HepG2 (cell line): ENCODE data around the gene OTOP3. TPM values are rescaled to one million over a fixed set of nuclear protein-coding genes. Genes with fewer than 3 reads are reported as not detected.

ENCODE experiments used
- CBX5 ChIP-seq: sonication (generic); formaldehyde crosslinking; IDR thresholded peaks from 2 replicates; pipeline ENCODE4 v1.4.0; 2020; ENCODE audit warnings: missing genetic modification reagents, borderline replicate concordance
- DR1 ChIP-seq: sonication (generic); formaldehyde crosslinking; IDR thresholded peaks from 2 replicates; pipeline ENCODE4 v1.8.0; 2021; ENCODE audit warnings: mild to moderate bottlenecking, missing genetic modification reagents, inconsistent platforms
- EED ChIP-seq: sonication (generic); formaldehyde crosslinking; IDR thresholded peaks from 2 replicates; pipeline ENCODE4 v1.5.0; 2020; ENCODE audit warnings: mild to moderate bottlenecking, missing genetic modification reagents
- FOSL1 ChIP-seq: sonication (generic); formaldehyde crosslinking; IDR thresholded peaks from 2 replicates; pipeline ENCODE4 v1.9.0; 2021; ENCODE audit warnings: missing genetic modification reagents, borderline replicate concordance
- HDAC6 ChIP-seq: fragments of 200-600 bp; sonication (generic); IDR thresholded peaks from 2 replicates; pipeline ENCODE4 v1.7.0; 2017; ENCODE audit warnings: mild to moderate bottlenecking, antibody characterized with exemption, low read length, low read depth
- KLF12 ChIP-seq: sonication (generic); formaldehyde crosslinking; IDR thresholded peaks from 2 replicates; pipeline ENCODE4 v1.4.0; 2020; ENCODE audit warnings: missing genetic modification reagents, borderline replicate concordance
- MTA3 ChIP-seq: sonication (generic); formaldehyde crosslinking; IDR thresholded peaks from 2 replicates; pipeline ENCODE4 v1.4.0; 2020; ENCODE audit warnings: missing genetic modification reagents
- RARA ChIP-seq: IDR thresholded peaks from 2 replicates; pipeline ENCODE4 v1.6.1; 2016; ENCODE audit warnings: missing genetic modification reagents, missing compliant biosample characterization
- SPEN ChIP-seq: sonication (generic); formaldehyde crosslinking; IDR thresholded peaks from 2 replicates; pipeline ENCODE4 v1.5.1; 2020; ENCODE audit warnings: low read depth, mild to moderate bottlenecking, missing genetic modification reagents
- YEATS4 ChIP-seq: sonication (generic); formaldehyde crosslinking; IDR thresholded peaks from 2 replicates; pipeline ENCODE4 v1.4.0; 2020; ENCODE audit warnings: missing genetic modification reagents, borderline replicate concordance
- ZFY ChIP-seq: sonication (generic); formaldehyde crosslinking; IDR thresholded peaks from 2 replicates; pipeline ENCODE4 v1.4.0; 2020; ENCODE audit warnings: missing genetic modification reagents
- ZNF232 ChIP-seq: sonication (generic); formaldehyde crosslinking; IDR thresholded peaks from 2 replicates; pipeline ENCODE4 v1.4.0; 2020; ENCODE audit warnings: missing genetic modification reagents, borderline replicate concordance
- ZNF589 ChIP-seq: sonication (generic); formaldehyde crosslinking; conservative IDR thresholded peaks from 2 replicates; pipeline ENCODE4 v1.8.0; 2022; ENCODE audit warnings: mild to moderate bottlenecking, moderate library complexity, missing genetic modification reagents
- ZNF777 ChIP-seq: sonication (generic); formaldehyde crosslinking; IDR thresholded peaks from 2 replicates; pipeline ENCODE4 v1.4.0; 2020; ENCODE audit warnings: missing genetic modification reagents
- ZSCAN12 ChIP-seq: sonication (generic); formaldehyde crosslinking; IDR thresholded peaks from 2 replicates; pipeline ENCODE4 v1.9.0; 2021; ENCODE audit warnings: mild to moderate bottlenecking, missing genetic modification reagents
- polyA plus RNA-seq, 8 experiments: library from polyadenylated mRNA; depleted of rRNA in 3 of 8; stranded (reverse) in 7 of 8; unstranded in 1 of 8; fragments of >200 nt; fragmentation: Illumina TruSeq in 4 of 8; extraction: Trizol in 4 of 8; gene quantifications; 2 replicates each; pipeline versions ENCODE4 v1.2.1 to v1.2.3, GENCODE V29; 2011 to 2016; ENCODE audit warnings: low read depth in 4 of 8, missing spikeins in 1 of 8, mixed read lengths in 1 of 8; ENCODE audit not compliant: insufficient read depth in 1 of 8
- total RNA-seq, 5 experiments: library from RNA; depleted of rRNA; stranded (reverse); fragments of >200 nt; fragmentation: Illumina TruSeq; extraction: Trizol; gene quantifications; 2 replicates each; pipeline ENCODE4 v1.2.3, GENCODE V29; 2016; ENCODE audit warnings: low read depth in 1 of 5
- TF ChIP-seq, protein P1 (sequence below): sonication (generic); formaldehyde crosslinking; IDR thresholded peaks from 2 replicates; pipeline ENCODE4 v1.5.1; 2020; ENCODE audit warnings: missing genetic modification reagents, mild to moderate bottlenecking, borderline replicate concordance
- TF ChIP-seq, protein P2 (sequence below): sonication (generic); formaldehyde crosslinking; IDR thresholded peaks from 2 replicates; pipeline ENCODE4 v1.9.0; 2022; ENCODE audit warnings: low read depth, missing genetic modification reagents
- TF ChIP-seq, protein P3 (sequence below): sonication (generic); formaldehyde crosslinking; conservative IDR thresholded peaks from 2 replicates; pipeline ENCODE4 v1.5.0; 2020; ENCODE audit warnings: missing genetic modification reagents
- TF ChIP-seq, protein P4 (sequence below): sonication (generic); formaldehyde crosslinking; IDR thresholded peaks from 2 replicates; pipeline ENCODE4 v1.4.0; 2020; ENCODE audit warnings: missing genetic modification reagents, borderline replicate concordance
- TF ChIP-seq, protein P5 (sequence below): IDR thresholded peaks from 2 replicates; pipeline ENCODE4 v1.6.1; 2016; ENCODE audit warnings: mild to moderate bottlenecking
- TF ChIP-seq, protein P6 (sequence below): sonication (generic); formaldehyde crosslinking; IDR thresholded peaks from 2 replicates; pipeline ENCODE4 v1.5.0; 2020; ENCODE audit warnings: missing genetic modification reagents

The OTOP3 gene
- total and polyA plus RNA-seq, 2 of the 13 experiments (the other 11 are each of a cell fraction or from before 2014, with no cell fraction given): not detected

DNA sequence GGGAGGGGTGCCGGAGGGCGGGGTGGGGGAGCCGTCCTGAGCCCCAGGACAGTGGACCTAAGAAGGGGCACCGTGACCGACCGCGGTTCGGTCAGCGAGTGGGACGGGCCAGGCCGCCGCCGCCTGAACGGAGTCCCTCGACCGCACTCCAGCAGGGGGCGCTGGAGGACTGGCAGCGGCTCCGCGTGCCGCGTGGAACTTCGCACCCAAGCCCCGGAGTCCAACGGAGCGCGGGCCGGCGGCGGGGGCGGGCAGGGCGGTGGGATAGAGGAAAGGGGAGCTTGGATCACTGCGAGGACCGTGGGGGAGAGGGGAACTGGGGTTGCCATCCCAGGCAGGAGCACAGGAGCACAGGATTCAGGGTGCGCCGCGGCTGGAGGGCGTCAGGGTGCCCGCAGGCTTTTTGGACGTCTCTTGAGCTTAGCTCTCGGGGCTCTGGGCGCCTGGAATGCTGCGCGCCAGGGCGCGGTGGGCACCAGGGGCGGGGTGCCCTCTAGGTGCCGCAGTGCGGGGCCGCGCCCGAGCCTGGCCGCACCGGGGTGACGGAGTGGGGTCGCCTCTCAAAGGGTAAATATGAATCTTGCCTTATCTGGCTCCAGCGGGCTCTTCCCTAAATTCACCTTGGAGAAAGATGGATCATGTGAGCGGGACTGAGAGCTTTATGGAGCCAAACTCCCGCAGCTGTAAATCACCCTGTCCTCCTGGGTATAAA lies 12.0 kb upstream of the OTOP3 start (continued):
- TF ChIP-seq FOSL1 (no peak), MTA3 (no peak), RARA (CRISPR knock-in tag) (0 out of 2 replicates have a peak, but pooled peaks have one; percentile 25), DR1 (CRISPR knock-in tag) (no peak), EED (peak; percentile 65; the same call in 1 of the 2 replicates), ZNF777 (peak; percentile 58; the same call in 1 of the 2 replicates), ZNF589 (CRISPR knock-in tag) (0 out of 2 replicates have a peak, but pooled peaks have one; percentile 54), HDAC6 (no peak), KLF12 (CRISPR knock-in tag) (no peak), ZNF232 (CRISPR knock-in tag) (no peak), SPEN (CRISPR knock-in tag) (peak; percentile 71), YEATS4 (CRISPR knock-in tag) (peak; percentile 32; the same call in 1 of the 2 replicates), ZSCAN12 (CRISPR knock-in tag) (no peak), CBX5 (peak; percentile 67; the same call in 1 of the 2 replicates), ZFY (CRISPR knock-in tag) (peak; percentile 49; the same call in 1 of the 2 replicates)
- TF ChIP-seq, protein P1, sequence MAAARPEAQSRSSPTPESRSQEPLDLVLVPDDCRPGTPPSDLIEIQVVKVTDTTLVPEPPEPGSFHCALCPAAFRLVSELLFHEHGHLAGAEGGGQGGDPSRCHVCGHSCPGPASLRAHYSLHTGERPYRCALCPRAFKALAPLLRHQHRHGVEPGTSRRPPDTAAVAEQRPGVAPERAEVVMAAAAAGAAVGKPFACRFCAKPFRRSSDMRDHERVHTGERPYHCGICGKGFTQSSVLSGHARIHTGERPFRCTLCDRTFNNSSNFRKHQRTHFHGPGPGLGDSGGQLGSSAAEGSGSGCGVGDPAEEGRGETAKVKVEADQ (CRISPR knock-in tag): peak; percentile 90; the same call in 1 of the 2 replicates
- TF ChIP-seq, protein P2, sequence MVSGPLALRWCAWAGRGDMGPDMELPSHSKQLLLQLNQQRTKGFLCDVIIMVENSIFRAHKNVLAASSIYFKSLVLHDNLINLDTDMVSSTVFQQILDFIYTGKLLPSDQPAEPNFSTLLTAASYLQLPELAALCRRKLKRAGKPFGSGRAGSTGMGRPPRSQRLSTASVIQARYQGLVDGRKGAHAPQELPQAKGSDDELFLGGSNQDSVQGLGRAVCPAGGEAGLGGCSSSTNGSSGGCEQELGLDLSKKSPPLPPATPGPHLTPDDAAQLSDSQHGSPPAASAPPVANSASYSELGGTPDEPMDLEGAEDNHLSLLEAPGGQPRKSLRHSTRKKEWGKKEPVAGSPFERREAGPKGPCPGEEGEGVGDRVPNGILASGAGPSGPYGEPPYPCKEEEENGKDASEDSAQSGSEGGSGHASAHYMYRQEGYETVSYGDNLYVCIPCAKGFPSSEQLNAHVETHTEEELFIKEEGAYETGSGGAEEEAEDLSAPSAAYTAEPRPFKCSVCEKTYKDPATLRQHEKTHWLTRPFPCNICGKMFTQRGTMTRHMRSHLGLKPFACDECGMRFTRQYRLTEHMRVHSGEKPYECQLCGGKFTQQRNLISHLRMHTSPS (CRISPR knock-in tag): peak; percentile 59; the same call in 1 of the 2 replicates
- TF ChIP-seq, protein P3, sequence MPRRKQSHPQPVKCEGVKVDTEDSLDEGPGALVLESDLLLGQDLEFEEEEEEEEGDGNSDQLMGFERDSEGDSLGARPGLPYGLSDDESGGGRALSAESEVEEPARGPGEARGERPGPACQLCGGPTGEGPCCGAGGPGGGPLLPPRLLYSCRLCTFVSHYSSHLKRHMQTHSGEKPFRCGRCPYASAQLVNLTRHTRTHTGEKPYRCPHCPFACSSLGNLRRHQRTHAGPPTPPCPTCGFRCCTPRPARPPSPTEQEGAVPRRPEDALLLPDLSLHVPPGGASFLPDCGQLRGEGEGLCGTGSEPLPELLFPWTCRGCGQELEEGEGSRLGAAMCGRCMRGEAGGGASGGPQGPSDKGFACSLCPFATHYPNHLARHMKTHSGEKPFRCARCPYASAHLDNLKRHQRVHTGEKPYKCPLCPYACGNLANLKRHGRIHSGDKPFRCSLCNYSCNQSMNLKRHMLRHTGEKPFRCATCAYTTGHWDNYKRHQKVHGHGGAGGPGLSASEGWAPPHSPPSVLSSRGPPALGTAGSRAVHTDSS: no peak
- TF ChIP-seq, protein P4, sequence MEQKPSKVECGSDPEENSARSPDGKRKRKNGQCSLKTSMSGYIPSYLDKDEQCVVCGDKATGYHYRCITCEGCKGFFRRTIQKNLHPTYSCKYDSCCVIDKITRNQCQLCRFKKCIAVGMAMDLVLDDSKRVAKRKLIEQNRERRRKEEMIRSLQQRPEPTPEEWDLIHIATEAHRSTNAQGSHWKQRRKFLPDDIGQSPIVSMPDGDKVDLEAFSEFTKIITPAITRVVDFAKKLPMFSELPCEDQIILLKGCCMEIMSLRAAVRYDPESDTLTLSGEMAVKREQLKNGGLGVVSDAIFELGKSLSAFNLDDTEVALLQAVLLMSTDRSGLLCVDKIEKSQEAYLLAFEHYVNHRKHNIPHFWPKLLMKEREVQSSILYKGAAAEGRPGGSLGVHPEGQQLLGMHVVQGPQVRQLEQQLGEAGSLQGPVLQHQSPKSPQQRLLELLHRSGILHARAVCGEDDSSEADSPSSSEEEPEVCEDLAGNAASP: peak; percentile 59; the same call in 1 of the 2 replicates
- TF ChIP-seq, protein P5, sequence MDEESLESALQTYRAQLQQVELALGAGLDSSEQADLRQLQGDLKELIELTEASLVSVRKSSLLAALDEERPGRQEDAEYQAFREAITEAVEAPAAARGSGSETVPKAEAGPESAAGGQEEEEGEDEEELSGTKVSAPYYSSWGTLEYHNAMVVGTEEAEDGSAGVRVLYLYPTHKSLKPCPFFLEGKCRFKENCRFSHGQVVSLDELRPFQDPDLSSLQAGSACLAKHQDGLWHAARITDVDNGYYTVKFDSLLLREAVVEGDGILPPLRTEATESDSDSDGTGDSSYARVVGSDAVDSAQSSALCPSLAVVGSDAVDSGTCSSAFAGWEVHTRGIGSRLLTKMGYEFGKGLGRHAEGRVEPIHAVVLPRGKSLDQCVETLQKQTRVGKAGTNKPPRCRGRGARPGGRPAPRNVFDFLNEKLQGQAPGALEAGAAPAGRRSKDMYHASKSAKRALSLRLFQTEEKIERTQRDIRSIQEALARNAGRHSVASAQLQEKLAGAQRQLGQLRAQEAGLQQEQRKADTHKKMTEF (CRISPR knock-in tag): peak; percentile 22; the same call in 1 of the 2 replicates
- TF ChIP-seq, protein P6, sequence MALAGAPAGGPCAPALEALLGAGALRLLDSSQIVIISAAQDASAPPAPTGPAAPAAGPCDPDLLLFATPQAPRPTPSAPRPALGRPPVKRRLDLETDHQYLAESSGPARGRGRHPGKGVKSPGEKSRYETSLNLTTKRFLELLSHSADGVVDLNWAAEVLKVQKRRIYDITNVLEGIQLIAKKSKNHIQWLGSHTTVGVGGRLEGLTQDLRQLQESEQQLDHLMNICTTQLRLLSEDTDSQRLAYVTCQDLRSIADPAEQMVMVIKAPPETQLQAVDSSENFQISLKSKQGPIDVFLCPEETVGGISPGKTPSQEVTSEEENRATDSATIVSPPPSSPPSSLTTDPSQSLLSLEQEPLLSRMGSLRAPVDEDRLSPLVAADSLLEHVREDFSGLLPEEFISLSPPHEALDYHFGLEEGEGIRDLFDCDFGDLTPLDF (CRISPR knock-in tag): no peak
